Uterus (tissue), 2 donors: Measurements from ENCODE around the gene RIPOR2.

Source experiments
- CTCF ChIP-seq, 4 experiments: fragments of 200-600 bp in 2 of 4; fragments of 450-650 bp in 2 of 4; sonication (generic) in 2 of 4; IDR thresholded peaks; one replicate each; pipeline ENCODE4 v1.5.1; 2016 to 2019; ENCODE audit warnings: antibody characterized with exemption in 4 of 4, mild to moderate bottlenecking in 2 of 4, moderate library complexity in 1 of 4
- POLR2A ChIP-seq, 2 donors: fragments of 450-650 bp; IDR thresholded peaks; one replicate each; pipeline ENCODE4 v1.6.1; 2016; ENCODE audit warnings: antibody characterized with exemption in 2 of 2, mild to moderate bottlenecking in 1 of 2, moderate library complexity in 1 of 2

- TF ChIP-seq CTCF (IDR thresholded peaks at IDR 0.05) (no peak), POLR2A (IDR thresholded peaks at IDR 0.05) (no peak)
Observed at GRCh38 chr6:24875534-24875901, 60.2 kb downstream of the RIPOR2 start.
